Breast epithelium (tissue), 4 donors: ENCODE data around the gene SECTM1. TPM values are rescaled to one million over a fixed set of nuclear protein-coding genes. Genes with fewer than 3 reads are reported as not detected.
A peak's percentile ranks its signal among the peaks of the same experiment; 100 is the strongest.
"Not testable (repeated sequence)": the region's sequence is repeated elsewhere in the genome, so short reads cannot be mapped to it uniquely, and the experiment has no call there.

Experiments used
- DNase-seq, 2 donors: peaks; one replicate each; pipeline ENCODE4 v3.0.0-alpha.2; 2019; ENCODE audit warnings: low spot score in 2 of 2
- H3K27ac ChIP-seq, 2 donors: fragments of 200-600 bp; sonication (generic) in 1 of 2; one replicate each; pipeline ENCODE4 v1.5.1; 2016 to 2019; ENCODE audit warnings: mild to moderate bottlenecking in 1 of 2
- H3K27me3 ChIP-seq, 2 donors: fragments of 200-600 bp; sonication (generic) in 1 of 2; one replicate each; pipeline versions ENCODE4 v1.5.1 to v1.6.0; 2017 to 2019; ENCODE audit warnings: control low read depth in 1 of 2, mild to moderate bottlenecking in 1 of 2
- H3K36me3 ChIP-seq: fragments of 200-600 bp; one replicate; pipeline ENCODE4 v1.5.1; 2019
- H3K4me1 ChIP-seq, 2 donors: fragments of 200-600 bp; sonication (generic); one replicate each; pipeline ENCODE4 v1.5.1; 2016 to 2019; ENCODE audit warnings: control low read depth in 1 of 2
- H3K4me3 ChIP-seq, 3 donors: fragments of 200-600 bp; sonication (generic); 1 replicate in 2 of 3; 2 replicates in 1 of 3; pipeline ENCODE4 v1.5.1; 2016 to 2019; ENCODE audit warnings: mild to moderate bottlenecking in 3 of 3, moderate library complexity in 2 of 3
- H3K9me3 ChIP-seq, 2 donors: fragments of 200-600 bp; sonication (generic) in 1 of 2; one replicate each; pipeline ENCODE4 v1.5.1; 2016 to 2019; ENCODE audit warnings: control low read depth in 1 of 2
- CTCF ChIP-seq, 3 donors: fragments of 450-650 bp; IDR thresholded peaks; one replicate each; pipeline ENCODE4 v1.5.1; 2016 to 2017; ENCODE audit warnings: antibody characterized with exemption in 3 of 3, mild to moderate bottlenecking in 3 of 3, moderate library complexity in 3 of 3
- POLR2A ChIP-seq: fragments of 450-650 bp; IDR thresholded peaks from one replicate; pipeline ENCODE4 v1.6.1; 2016; ENCODE audit warnings: antibody characterized with exemption, mild to moderate bottlenecking, moderate library complexity
- POLR2AphosphoS5 ChIP-seq, 3 donors: sonication (generic); formaldehyde crosslinking; IDR thresholded peaks; one replicate each; pipeline ENCODE4 v1.6.1; 2017; ENCODE audit warnings: antibody characterized with exemption in 3 of 3
- intact Hi-C: fragments of 100-400 bp; cut with DNase I; formaldehyde crosslinking; loops from one replicate; pipeline ENCODE4 v1.15.1; 2023; ENCODE audit warnings: low total_unique reads
- total RNA-seq, 3 donors: library from RNA; depleted of rRNA; stranded (reverse); fragments of >200 nt; gene quantifications; one replicate each; pipeline ENCODE4 v1.1.0, GENCODE V29; 2016

SECTM1 gene
- total RNA-seq, 3 donors from 2014 or later, result 11.5 to 23.9 (median 16.2) TPM

GRCh38 chr17:82374626-82375331 lies 41.2 kb upstream of the SECTM1 start:
- Histone ChIP-seq H3K27ac (no peak overlapping the region), H3K4me3 (no peak overlapping the region), H3K36me3 (no peaks in the 10 kb centered on the region), H3K27me3 (peaks cover 9 to 69% of the 10 kb centered on the region in 2 donors), H3K4me1 (peaks cover 7 to 10% of the 10 kb centered on the region in 2 donors), H3K9me3 (no peaks in the 10 kb centered on the region)
- TF ChIP-seq POLR2AphosphoS5 (IDR thresholded peaks at IDR 0.05) (no peak), CTCF (IDR thresholded peaks at IDR 0.05) (no peak), POLR2A (no peak)
- DNase-seq, result no peak
- intact Hi-C loops, result no loop called here

- intact Hi-C loops, result no loop called here
- TF ChIP-seq POLR2AphosphoS5 (IDR thresholded peaks at IDR 0.05) (no peak), POLR2A (no peak), CTCF (IDR thresholded peaks at IDR 0.05) (no peak)
- no peak overlapping the region for H3K4me3 ChIP-seq
Observed at GRCh38 chr17:82373731-82374625, 40.4 kb upstream of the SECTM1 start.

GRCh38 chr17:82373072-82373452 lies 39.5 kb upstream of the SECTM1 start:
- DNase-seq, intact Hi-C loops: not testable (repeated sequence)

More at GRCh38 chr17:82373731-82374625, 40.4 kb upstream of the SECTM1 start:
- Histone ChIP-seq H3K9me3 (no peaks in the 10 kb centered on the region), H3K36me3 (no peaks in the 10 kb centered on the region), H3K27ac (no peak overlapping the region), H3K4me1 (peaks cover 7 to 10% of the 10 kb centered on the region in 2 donors), H3K27me3 (peaks cover 9 to 72% of the 10 kb centered on the region in 2 donors)
- DNase-seq, result no peak

GRCh38 chr17:82372249-82373071 lies 38.9 kb upstream of the SECTM1 start:
- H3K4me3 ChIP-seq, result peak overlapping the region in 1 of 3 donors; percentile 58
- DNase-seq, result no peak
- TF ChIP-seq CTCF (IDR thresholded peaks at IDR 0.05), result no peak
- intact Hi-C loops, result loop anchor here (1.0 kb wide), 1 partner anchor 15 kb away; no protein-coding TSS in a partner anchor
- peaks cover 12 to 64% of the 10 kb centered on the region in 2 donors for H3K27me3 ChIP-seq
- H3K9me3 ChIP-seq, result no peaks in the 10 kb centered on the region
- H3K4me1 ChIP-seq, result peaks cover 7 to 10% of the 10 kb centered on the region in 2 donors
- no peak overlapping the region for H3K27ac ChIP-seq
- no peaks in the 10 kb centered on the region for H3K36me3 ChIP-seq

More at GRCh38 chr17:82373072-82373452, 39.5 kb upstream of the SECTM1 start:
- not testable (repeated sequence) for H3K36me3 ChIP-seq, H3K4me3 ChIP-seq, H3K9me3 ChIP-seq, H3K27ac ChIP-seq
- H3K27me3 ChIP-seq, result peaks cover 9 to 64% of the 10 kb centered on the region in 2 donors
- H3K4me1 ChIP-seq, result peaks cover 7 to 10% of the 10 kb centered on the region in 2 donors
